ENCODE results near the gene MRGPRD.
"Not testable (repeated sequence)": the region's sequence is repeated elsewhere in the genome, so short reads cannot be mapped to it uniquely, and the experiment has no call there.

The MRGPRD gene

GRCh38 chr11:68978931-68979594, 1.7 kb downstream of the MRGPRD start:
- no peak for DNase-seq (ENCODE audit: low read depth, low spot score)
- no peak for TF ChIP-seq CTCF (IDR thresholded peaks at IDR 0.05; ENCODE audit: insufficient read depth, low read length, missing control alignments)
- ChIA-PET POLR2A (interaction anchor here (0.6 kb wide), 1 partner anchor 30 kb away, joined by 3 read pairs; no protein-coding TSS in a partner anchor), CTCF (interaction anchor here (1.9 kb wide), 1 partner anchor 12 kb away, joined by 4 read pairs; no protein-coding TSS in a partner anchor)
- no peak overlapping the region for H3K4me3 ChIP-seq (ENCODE audit: low read depth, low read length)

- no peak for TF ChIP-seq CTCF (IDR thresholded peaks at IDR 0.05; ENCODE audit: insufficient read depth, low read length, missing control alignments)
- POLR2A ChIA-PET, result no interaction called here
- no peak for DNase-seq (ENCODE audit: low read depth, low spot score)
- no peak overlapping the region for H3K4me3 ChIP-seq (ENCODE audit: low read depth, low read length)
- CTCF ChIA-PET, result interaction anchor here (1.9 kb wide), 1 partner anchor 12 kb away, joined by 4 read pairs; no protein-coding TSS in a partner anchor
These were observed 2.2 kb downstream of the MRGPRD start for GRCh38 chr11:68978626-68978930.

- H3K4me3 ChIP-seq (ENCODE audit: low read depth, low read length), result no peak overlapping the region
- ChIA-PET POLR2A (interaction anchor here (0.6 kb wide), 1 partner anchor 32 kb away, joined by 3 read pairs; no protein-coding TSS in a partner anchor), CTCF (no interaction called here)
- DNase-seq (ENCODE audit: low read depth, low spot score), result no peak
- no peak for TF ChIP-seq CTCF (IDR thresholded peaks at IDR 0.05; ENCODE audit: insufficient read depth, low read length, missing control alignments)
These were observed 2.8 kb downstream of the MRGPRD start for GRCh38 chr11:68977781-68978625.

- DNase-seq (ENCODE audit: low read depth, low spot score), result no peak
- TF ChIP-seq CTCF (IDR thresholded peaks at IDR 0.05; ENCODE audit: insufficient read depth, low read length, missing control alignments), result no peak
- ChIA-PET CTCF (no interaction called here), POLR2A (no interaction called here)
- no peak overlapping the region for H3K4me3 ChIP-seq (ENCODE audit: low read depth, low read length)
These were observed 4.2 kb downstream of the MRGPRD start for GRCh38 chr11:68976563-68976962.

GRCh38 chr11:68976095-68976494, 4.7 kb downstream of the MRGPRD start:
- ChIA-PET POLR2A (no interaction called here), CTCF (no interaction called here)
- DNase-seq (ENCODE audit: low read depth, low spot score), result no peak
- no peak for TF ChIP-seq CTCF (IDR thresholded peaks at IDR 0.05; ENCODE audit: insufficient read depth, low read length, missing control alignments)
- H3K4me3 ChIP-seq (ENCODE audit: low read depth, low read length), result no peak overlapping the region

- no peak for TF ChIP-seq CTCF (IDR thresholded peaks at IDR 0.05; ENCODE audit: insufficient read depth, low read length, missing control alignments)
- DNase-seq (ENCODE audit: low read depth, low spot score), result no peak
- no peak overlapping the region for H3K4me3 ChIP-seq (ENCODE audit: low read depth, low read length)
- ChIA-PET POLR2A (no interaction called here), CTCF (interaction anchor here (1.3 kb wide), 1 partner anchor 114 kb away, joined by 3 read pairs; no protein-coding TSS in a partner anchor)
These were observed 6.2 kb downstream of the MRGPRD start for GRCh38 chr11:68974421-68975194.

GRCh38 chr11:68973706-68974105, 7.1 kb downstream of the MRGPRD start:
- DNase-seq (ENCODE audit: low read depth, low spot score); H3K4me3 ChIP-seq (ENCODE audit: low read depth, low read length); POLR2A ChIA-PET: not testable (repeated sequence)
- CTCF ChIA-PET, result interaction anchor here (1.3 kb wide), 1 partner anchor 115 kb away, joined by 3 read pairs; no protein-coding TSS in a partner anchor

All from AG04449 (cell line).